Measurements from ENCODE around the gene TAF11L12.
"Not testable (repeated sequence)": the region's sequence is repeated elsewhere in the genome, so short reads cannot be mapped to it uniquely, and the experiment has no call there.

Gene TAF11L12

DNA sequence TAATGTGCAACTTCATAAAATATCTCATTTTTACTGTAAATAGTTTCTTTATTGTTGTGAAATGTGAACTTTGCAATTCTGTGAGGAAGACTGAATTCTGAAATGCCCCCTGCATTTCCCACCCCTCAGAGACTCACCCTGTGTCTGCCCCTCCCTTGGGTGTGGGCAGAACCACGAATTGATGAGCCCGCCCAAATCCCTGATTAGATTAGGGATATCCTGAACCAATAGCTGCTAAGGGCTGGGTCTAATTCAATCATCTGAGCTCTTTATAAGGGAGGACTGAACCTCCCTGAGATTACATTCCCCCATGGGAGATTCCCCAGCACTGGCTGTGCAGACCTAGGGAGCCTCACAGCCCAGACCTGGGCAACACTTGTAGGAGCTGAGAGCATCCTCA lies at the start of gene TAF11L12:
TSS of gene TAF11L12 (plus strand) at position 301 of the 400 bp plus-strand sequence.
- not testable (repeated sequence) for H4K20me1 ChIP-seq (ENCODE audit: insufficient read depth, low read length); H3K79me2 ChIP-seq (ENCODE audit: insufficient read depth, low read length); H3K36me3 ChIP-seq (ENCODE audit: insufficient read depth, low read length); H3K4me3 ChIP-seq (ENCODE audit: low read depth, low read length, poor library complexity, severe bottlenecking); H3K4me2 ChIP-seq (ENCODE audit: low read length); H3K27me3 ChIP-seq (ENCODE audit: insufficient read depth, low read length); H3K9me2 ChIP-seq (ENCODE audit: low read depth, low read length); H3K9ac ChIP-seq (ENCODE audit: low read length); H3F3A ChIP-seq (ENCODE audit: insufficient read depth, low read length); H2AFZ ChIP-seq (ENCODE audit: low read length); H3K27ac ChIP-seq (ENCODE audit: low read depth, low read length, poor library complexity, severe bottlenecking); H3K9me3 ChIP-seq (ENCODE audit: low read length); H3K4me1 ChIP-seq (ENCODE audit: insufficient read depth, low read length, severe bottlenecking)

DNA sequence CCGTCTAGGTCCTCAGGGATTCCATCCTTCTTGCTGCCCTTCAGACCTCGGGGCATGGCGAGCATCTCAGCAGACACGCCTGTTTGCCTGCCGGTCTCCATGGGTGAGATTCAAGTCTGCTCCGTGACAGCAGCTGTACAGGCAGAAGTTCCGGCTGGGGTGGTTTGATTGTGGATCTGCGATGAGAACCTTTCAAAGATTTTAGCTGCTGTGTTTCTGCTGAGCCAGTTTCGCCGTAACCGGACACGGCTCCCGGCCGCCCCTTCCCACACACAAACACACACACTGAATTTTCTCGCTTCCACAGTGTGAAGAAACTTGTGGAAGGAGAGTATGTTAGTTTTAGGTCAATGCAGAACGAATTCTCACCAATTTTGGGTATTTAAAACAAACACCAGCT lies 24.5 kb upstream of the TAF11L12 start, which contains the start of gene TAF11L7:
TSS of gene TAF11L7 (minus strand) at position 101 of the 400 bp plus-strand sequence.
- not testable (repeated sequence) for H3K9me3 ChIP-seq (ENCODE audit: low read length); H3K79me2 ChIP-seq (ENCODE audit: insufficient read depth, low read length); H2AFZ ChIP-seq (ENCODE audit: low read length); H3K9me2 ChIP-seq (ENCODE audit: low read depth, low read length); H4K20me1 ChIP-seq (ENCODE audit: insufficient read depth, low read length); H3K27ac ChIP-seq (ENCODE audit: low read depth, low read length, poor library complexity, severe bottlenecking); H3K36me3 ChIP-seq (ENCODE audit: insufficient read depth, low read length); H3K9ac ChIP-seq (ENCODE audit: low read length); H3F3A ChIP-seq (ENCODE audit: insufficient read depth, low read length); H3K4me3 ChIP-seq (ENCODE audit: low read depth, low read length, poor library complexity, severe bottlenecking); H3K4me2 ChIP-seq (ENCODE audit: low read length); H3K27me3 ChIP-seq (ENCODE audit: insufficient read depth, low read length); H3K4me1 ChIP-seq (ENCODE audit: insufficient read depth, low read length, severe bottlenecking)

DNA sequence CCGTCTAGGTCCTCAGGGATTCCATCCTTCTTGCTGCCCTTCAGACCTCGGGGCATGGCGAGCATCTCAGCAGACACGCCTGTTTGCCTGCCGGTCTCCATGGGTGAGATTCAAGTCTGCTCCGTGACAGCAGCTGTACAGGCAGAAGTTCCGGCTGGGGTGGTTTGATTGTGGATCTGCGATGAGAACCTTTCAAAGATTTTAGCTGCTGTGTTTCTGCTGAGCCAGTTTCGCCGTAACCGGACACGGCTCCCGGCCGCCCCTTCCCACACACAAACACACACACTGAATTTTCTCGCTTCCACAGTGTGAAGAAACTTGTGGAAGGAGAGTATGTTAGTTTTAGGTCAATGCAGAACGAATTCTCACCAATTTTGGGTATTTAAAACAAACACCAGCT lies 19.3 kb upstream of the TAF11L12 start, which contains the start of gene TAF11L8:
TSS of gene TAF11L8 (minus strand) at position 101 of the 400 bp plus-strand sequence.
- H3K4me1 ChIP-seq (ENCODE audit: insufficient read depth, low read length, severe bottlenecking); H2AFZ ChIP-seq (ENCODE audit: low read length); H3K9me3 ChIP-seq (ENCODE audit: low read length); H3K4me2 ChIP-seq (ENCODE audit: low read length); H3K4me3 ChIP-seq (ENCODE audit: low read depth, low read length, poor library complexity, severe bottlenecking); H3K27me3 ChIP-seq (ENCODE audit: insufficient read depth, low read length); H3K79me2 ChIP-seq (ENCODE audit: insufficient read depth, low read length); H3K9ac ChIP-seq (ENCODE audit: low read length); H3K36me3 ChIP-seq (ENCODE audit: insufficient read depth, low read length); H4K20me1 ChIP-seq (ENCODE audit: insufficient read depth, low read length); H3K27ac ChIP-seq (ENCODE audit: low read depth, low read length, poor library complexity, severe bottlenecking); H3K9me2 ChIP-seq (ENCODE audit: low read depth, low read length); H3F3A ChIP-seq (ENCODE audit: insufficient read depth, low read length): not testable (repeated sequence)

DNA sequence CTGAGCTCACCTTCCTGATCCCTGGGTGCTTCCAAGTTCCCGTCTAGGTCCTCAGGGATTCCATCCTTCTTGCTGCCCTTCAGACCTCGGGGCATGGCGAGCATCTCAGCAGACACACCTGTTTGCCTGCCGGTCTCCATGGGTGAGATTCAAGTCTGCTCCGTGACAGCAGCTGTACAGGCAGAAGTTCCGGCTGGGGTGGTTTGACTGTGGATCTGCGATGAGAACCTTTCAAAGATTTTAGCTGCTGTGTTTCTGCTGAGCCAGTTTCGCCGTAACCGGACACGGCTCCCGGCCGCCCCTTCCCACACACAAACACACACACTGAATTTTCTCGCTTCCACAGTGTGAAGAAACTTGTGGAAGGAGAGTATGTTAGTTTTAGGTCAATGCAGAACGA lies 15.9 kb upstream of the TAF11L12 start, which contains the start of gene TAF11L9:
TSS of gene TAF11L9 (minus strand) at position 140 of the 400 bp plus-strand sequence.
- not testable (repeated sequence) for H3K4me3 ChIP-seq (ENCODE audit: low read depth, low read length, poor library complexity, severe bottlenecking); H3F3A ChIP-seq (ENCODE audit: insufficient read depth, low read length); H3K79me2 ChIP-seq (ENCODE audit: insufficient read depth, low read length); H3K27ac ChIP-seq (ENCODE audit: low read depth, low read length, poor library complexity, severe bottlenecking); H3K27me3 ChIP-seq (ENCODE audit: insufficient read depth, low read length); H3K4me2 ChIP-seq (ENCODE audit: low read length); H3K36me3 ChIP-seq (ENCODE audit: insufficient read depth, low read length); H4K20me1 ChIP-seq (ENCODE audit: insufficient read depth, low read length); H3K4me1 ChIP-seq (ENCODE audit: insufficient read depth, low read length, severe bottlenecking); H3K9ac ChIP-seq (ENCODE audit: low read length); H3K9me2 ChIP-seq (ENCODE audit: low read depth, low read length); H2AFZ ChIP-seq (ENCODE audit: low read length); H3K9me3 ChIP-seq (ENCODE audit: low read length)

DNA sequence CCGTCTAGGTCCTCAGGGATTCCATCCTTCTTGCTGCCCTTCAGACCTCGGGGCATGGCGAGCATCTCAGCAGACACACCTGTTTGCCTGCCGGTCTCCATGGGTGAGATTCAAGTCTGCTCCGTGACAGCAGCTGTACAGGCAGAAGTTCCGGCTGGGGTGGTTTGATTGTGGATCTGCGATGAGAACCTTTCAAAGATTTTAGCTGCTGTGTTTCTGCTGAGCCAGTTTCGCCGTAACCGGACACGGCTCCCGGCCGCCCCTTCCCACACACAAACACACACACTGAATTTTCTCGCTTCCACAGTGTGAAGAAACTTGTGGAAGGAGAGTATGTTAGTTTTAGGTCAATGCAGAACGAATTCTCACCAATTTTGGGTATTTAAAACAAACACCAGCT lies 12.5 kb upstream of the TAF11L12 start, which contains the start of gene TAF11L10:
TSS of gene TAF11L10 (minus strand) at position 101 of the 400 bp plus-strand sequence.
- not testable (repeated sequence) for H3K4me1 ChIP-seq (ENCODE audit: insufficient read depth, low read length, severe bottlenecking); H4K20me1 ChIP-seq (ENCODE audit: insufficient read depth, low read length); H3K4me2 ChIP-seq (ENCODE audit: low read length); H3K9ac ChIP-seq (ENCODE audit: low read length); H3F3A ChIP-seq (ENCODE audit: insufficient read depth, low read length); H3K27me3 ChIP-seq (ENCODE audit: insufficient read depth, low read length); H3K4me3 ChIP-seq (ENCODE audit: low read depth, low read length, poor library complexity, severe bottlenecking); H2AFZ ChIP-seq (ENCODE audit: low read length); H3K36me3 ChIP-seq (ENCODE audit: insufficient read depth, low read length); H3K27ac ChIP-seq (ENCODE audit: low read depth, low read length, poor library complexity, severe bottlenecking); H3K9me2 ChIP-seq (ENCODE audit: low read depth, low read length); H3K79me2 ChIP-seq (ENCODE audit: insufficient read depth, low read length); H3K9me3 ChIP-seq (ENCODE audit: low read length)

DNA sequence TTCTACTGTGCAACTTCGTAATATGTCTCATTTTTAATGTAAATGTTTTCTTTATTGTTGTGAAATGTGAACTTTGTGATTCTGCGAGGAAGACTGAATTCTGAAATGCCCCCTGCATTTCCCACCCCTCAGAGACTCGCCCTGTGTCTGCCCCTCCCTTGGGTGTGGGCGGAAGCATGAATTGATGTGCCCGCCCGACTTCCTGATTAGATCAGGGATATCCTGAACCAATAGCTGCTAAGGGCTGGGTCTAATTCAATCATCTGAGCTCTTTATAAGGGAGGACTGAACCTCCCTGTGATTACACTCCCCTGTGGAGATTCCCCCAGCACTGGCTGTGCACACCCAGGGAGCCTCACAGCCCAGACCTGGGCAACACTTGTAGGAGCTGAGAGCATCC lies 6.3 kb upstream of the TAF11L12 start, which contains the start of gene TAF11L11:
TSS of gene TAF11L11 (plus strand) at position 304 of the 400 bp plus-strand sequence.
- not testable (repeated sequence) for H3K4me1 ChIP-seq (ENCODE audit: insufficient read depth, low read length, severe bottlenecking); H2AFZ ChIP-seq (ENCODE audit: low read length); H3K36me3 ChIP-seq (ENCODE audit: insufficient read depth, low read length); H3K27me3 ChIP-seq (ENCODE audit: insufficient read depth, low read length); H3K4me2 ChIP-seq (ENCODE audit: low read length); H3K9me3 ChIP-seq (ENCODE audit: low read length); H3K4me3 ChIP-seq (ENCODE audit: low read depth, low read length, poor library complexity, severe bottlenecking); H3F3A ChIP-seq (ENCODE audit: insufficient read depth, low read length); H3K79me2 ChIP-seq (ENCODE audit: insufficient read depth, low read length); H3K9me2 ChIP-seq (ENCODE audit: low read depth, low read length); H4K20me1 ChIP-seq (ENCODE audit: insufficient read depth, low read length); H3K9ac ChIP-seq (ENCODE audit: low read length); H3K27ac ChIP-seq (ENCODE audit: low read depth, low read length, poor library complexity, severe bottlenecking)
